Upper lobe of right lung (tissue), 1 donor: Measurements from ENCODE around the gene FOXK2. TPM values are rescaled to one million over a fixed set of nuclear protein-coding genes. Genes with fewer than 3 reads are reported as not detected.
A peak's percentile ranks its signal among the peaks of the same experiment; 100 is the strongest.

Source experiments
- ATAC-seq: fragments of 200-7000 bp; cut with Tn5 transposase; one replicate; pipeline ENCODE4 v1.9.1; 2020; ENCODE audit warnings: mild to moderate bottlenecking, moderate library complexity
- DNase-seq: peaks from one replicate; pipeline ENCODE4 v3.0.0-alpha.2; 2020
- H3K27ac ChIP-seq: fragments of 200-600 bp; one replicate; pipeline ENCODE4 v1.8.0; 2022
- H3K27me3 ChIP-seq: fragments of 200-600 bp; one replicate; pipeline ENCODE4 v1.8.0; 2022; ENCODE audit warnings: mild to moderate bottlenecking
- H3K36me3 ChIP-seq: fragments of 200-600 bp; one replicate; pipeline ENCODE4 v1.8.0; 2022
- H3K4me1 ChIP-seq: fragments of 200-600 bp; one replicate; pipeline ENCODE4 v1.8.0; 2022
- H3K4me3 ChIP-seq: fragments of 200-600 bp; one replicate; pipeline ENCODE4 v1.8.0; 2022; ENCODE audit warnings: mild to moderate bottlenecking
- H3K9me3 ChIP-seq: fragments of 200-600 bp; one replicate; pipeline ENCODE4 v1.8.0; 2022
- CTCF ChIP-seq: fragments of 200-600 bp; IDR thresholded peaks from one replicate; pipeline ENCODE4 v1.8.0; 2022; ENCODE audit warnings: antibody characterized with exemption
- intact Hi-C: fragments of 100-400 bp; cut with DNase I; formaldehyde crosslinking; loops from one replicate; pipeline ENCODE4 v1.11.0; 2022
- total RNA-seq: library from RNA; stranded (reverse); fragmentation: NEBNext Ultra II Directional; extraction: Animal tissue kit (Norgen Biotek cat#: 25700); gene quantifications from one replicate; pipeline ENCODE4 v1.2.1, GENCODE V29; 2021
- donor health status: DM: no; HTN: yes; CAD: no; lungs with severe emphysema.

The FOXK2 gene
- total RNA-seq, 1 donor from 2014 or later, result 62.4 TPM

- DNase-seq (no peak), ATAC-seq (no peak)
- no peak overlapping the region for H3K27ac ChIP-seq
- H3K36me3 ChIP-seq, result peaks cover 65% of the 10 kb centered on the region
- H3K9me3 ChIP-seq, result no peaks in the 10 kb centered on the region
- H3K4me1 ChIP-seq, result peaks cover 2% of the 10 kb centered on the region
- H3K27me3 ChIP-seq, result no peaks in the 10 kb centered on the region
- H3K4me3 ChIP-seq, result no peak overlapping the region
- intact Hi-C loops, result no loop called here
- no peak for TF ChIP-seq CTCF
Observed at GRCh38 chr17:82616021-82616711, 96.6 kb downstream of the FOXK2 start.

- Histone ChIP-seq H3K4me3 (no peak overlapping the region), H3K27ac (no peak overlapping the region), H3K9me3 (no peaks in the 10 kb centered on the region), H3K36me3 (peaks cover 93% of the 10 kb centered on the region), H3K4me1 (no peaks in the 10 kb centered on the region), H3K27me3 (no peaks in the 10 kb centered on the region)
- ATAC-seq (no peak), DNase-seq (no peak)
- TF ChIP-seq CTCF, result no peak
- intact Hi-C loops, result no loop called here
Observed at GRCh38 chr17:82619211-82619610, 99.7 kb downstream of the FOXK2 start.

GRCh38 chr17:82619641-82620040 lies 100.1 kb downstream of the FOXK2 start:
- intact Hi-C loops, result no loop called here
- peaks cover 97% of the 10 kb centered on the region for H3K36me3 ChIP-seq
- DNase-seq, result no peak

GRCh38 chr17:82623707-82624106 lies 104.2 kb downstream of the FOXK2 start:
- Histone ChIP-seq H3K4me1 (no peaks in the 10 kb centered on the region), H3K27me3 (no peaks in the 10 kb centered on the region), H3K27ac (no peak overlapping the region), H3K9me3 (no peaks in the 10 kb centered on the region), H3K36me3 (peaks cover 90% of the 10 kb centered on the region), H3K4me3 (no peak overlapping the region)
- ATAC-seq (peak; percentile 39), DNase-seq (no peak)
- no peak for TF ChIP-seq CTCF
- intact Hi-C loops, result no loop called here

More at GRCh38 chr17:82619641-82620040, 100.1 kb downstream of the FOXK2 start:
- Histone ChIP-seq H3K4me3 (no peak overlapping the region), H3K27ac (no peak overlapping the region), H3K9me3 (no peaks in the 10 kb centered on the region), H3K4me1 (no peaks in the 10 kb centered on the region), H3K27me3 (no peaks in the 10 kb centered on the region)
- ATAC-seq, result no peak
- no peak for TF ChIP-seq CTCF

GRCh38 chr17:82627405-82627804 lies 107.9 kb downstream of the FOXK2 start:
- ATAC-seq (peak; percentile 37), DNase-seq (no peak)
- intact Hi-C loops, result no loop called here
- H3K4me1 ChIP-seq, result no peaks in the 10 kb centered on the region
- peaks cover 80% of the 10 kb centered on the region for H3K36me3 ChIP-seq
- no peak overlapping the region for H3K4me3 ChIP-seq
- no peak for TF ChIP-seq CTCF
- H3K27ac ChIP-seq, result no peak overlapping the region
- no peaks in the 10 kb centered on the region for H3K27me3 ChIP-seq
- no peaks in the 10 kb centered on the region for H3K9me3 ChIP-seq

- DNase-seq (no peak), ATAC-seq (no peak)
- H3K36me3 ChIP-seq, result peaks cover 70% of the 10 kb centered on the region
- H3K27ac ChIP-seq, result no peak overlapping the region
- intact Hi-C loops, result no loop called here
- H3K4me3 ChIP-seq, result no peak overlapping the region
- no peaks in the 10 kb centered on the region for H3K4me1 ChIP-seq
- TF ChIP-seq CTCF, result no peak
- H3K9me3 ChIP-seq, result no peaks in the 10 kb centered on the region
- H3K27me3 ChIP-seq, result no peaks in the 10 kb centered on the region
Observed at GRCh38 chr17:82629748-82630147, 110.2 kb downstream of the FOXK2 start.
